Neural crest cell (in vitro differentiated cells): ENCODE measurements around the gene KIRREL2. TPM values are rescaled to one million over a fixed set of nuclear protein-coding genes. Genes with fewer than 3 reads are reported as not detected.

Experiments
- DNase-seq: peaks from one replicate; pipeline ENCODE4 v3.0.0; 2021; ENCODE audit warnings: low read depth, mixed read lengths, low spot score
- H3K27ac Mint-ChIP-seq: one replicate; pipeline ENCODE4 v1.8.0; 2021; ENCODE audit warnings: mild to moderate bottlenecking, mixed read lengths; ENCODE audit not compliant: unreplicated experiment
- H3K27me3 Mint-ChIP-seq: 2 replicates; pipeline ENCODE4 v1.8.0; 2021; ENCODE audit warnings: low read depth, mild to moderate bottlenecking, mixed read lengths
- H3K36me3 Mint-ChIP-seq: 2 replicates; pipeline ENCODE4 v1.8.0; 2021; ENCODE audit warnings: low read depth, mild to moderate bottlenecking, mixed read lengths
- H3K4me1 Mint-ChIP-seq: 2 replicates; pipeline ENCODE4 v1.8.0; 2021; ENCODE audit warnings: mixed read lengths
- H3K4me3 Mint-ChIP-seq: one replicate; pipeline ENCODE4 v1.8.0; 2021; ENCODE audit warnings: mild to moderate bottlenecking, mixed read lengths
- H3K9me3 Mint-ChIP-seq: 2 replicates; pipeline ENCODE4 v1.8.0; 2021; ENCODE audit warnings: mixed read lengths
- total RNA-seq: library from RNA; stranded (reverse); gene quantifications from 2 replicates; pipeline ENCODE4 v1.2.1, GENCODE V29; 2021
- TF ChIP-seq, protein P1 (sequence below): fragments of 200-600 bp; sonication (generic); conservative IDR thresholded peaks from 2 replicates; pipeline ENCODE4 v1.5.0; 2021; ENCODE audit warnings: antibody characterized with exemption, mild to moderate bottlenecking

KIRREL2 gene
- total RNA-seq, 1 donor from 2014 or later = 4.5 TPM

DNA sequence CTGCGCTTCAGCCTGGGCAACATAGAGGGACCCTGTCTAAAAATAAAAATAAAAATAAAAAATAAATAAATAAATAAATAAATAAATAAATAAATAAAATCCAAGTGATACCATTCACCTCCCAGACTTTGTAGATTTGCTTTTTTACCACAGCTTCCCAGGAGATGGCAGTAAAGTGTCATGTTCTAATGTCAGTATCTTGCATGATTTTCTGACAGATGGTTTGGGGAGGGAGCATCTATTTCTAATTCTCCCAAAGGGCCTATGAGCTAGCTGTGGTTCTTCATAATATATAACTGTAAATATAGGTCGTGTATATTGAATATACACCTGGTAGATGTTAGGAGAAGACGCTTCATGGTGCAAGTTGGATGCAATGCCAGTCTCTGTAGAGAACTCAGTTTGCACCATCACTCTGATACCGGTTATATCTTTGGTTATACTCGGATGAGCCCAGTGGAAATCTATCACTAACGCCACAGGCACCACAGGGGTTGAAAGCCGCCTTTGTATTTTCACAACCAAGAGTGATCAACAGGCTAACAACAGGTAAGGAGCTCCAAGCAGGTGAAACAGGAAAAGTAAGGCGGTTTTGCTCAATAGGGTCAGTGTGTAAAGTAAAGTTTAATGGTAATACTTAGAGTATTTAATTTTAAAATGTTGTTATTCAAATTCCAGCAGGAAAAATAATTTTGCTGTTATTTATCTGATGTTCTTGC lies 25.6 kb downstream of the KIRREL2 start:
- Mint-ChIP-seq H3K27ac (no peak overlapping the region), H3K9me3 (no peaks in the 10 kb centered on the region), H3K27me3 (peaks cover 9% of the 10 kb centered on the region), H3K4me3 (no peak overlapping the region), H3K36me3 (no peaks in the 10 kb centered on the region), H3K4me1 (peaks cover 7% of the 10 kb centered on the region)
- no peak for DNase-seq
- TF ChIP-seq, protein P1, sequence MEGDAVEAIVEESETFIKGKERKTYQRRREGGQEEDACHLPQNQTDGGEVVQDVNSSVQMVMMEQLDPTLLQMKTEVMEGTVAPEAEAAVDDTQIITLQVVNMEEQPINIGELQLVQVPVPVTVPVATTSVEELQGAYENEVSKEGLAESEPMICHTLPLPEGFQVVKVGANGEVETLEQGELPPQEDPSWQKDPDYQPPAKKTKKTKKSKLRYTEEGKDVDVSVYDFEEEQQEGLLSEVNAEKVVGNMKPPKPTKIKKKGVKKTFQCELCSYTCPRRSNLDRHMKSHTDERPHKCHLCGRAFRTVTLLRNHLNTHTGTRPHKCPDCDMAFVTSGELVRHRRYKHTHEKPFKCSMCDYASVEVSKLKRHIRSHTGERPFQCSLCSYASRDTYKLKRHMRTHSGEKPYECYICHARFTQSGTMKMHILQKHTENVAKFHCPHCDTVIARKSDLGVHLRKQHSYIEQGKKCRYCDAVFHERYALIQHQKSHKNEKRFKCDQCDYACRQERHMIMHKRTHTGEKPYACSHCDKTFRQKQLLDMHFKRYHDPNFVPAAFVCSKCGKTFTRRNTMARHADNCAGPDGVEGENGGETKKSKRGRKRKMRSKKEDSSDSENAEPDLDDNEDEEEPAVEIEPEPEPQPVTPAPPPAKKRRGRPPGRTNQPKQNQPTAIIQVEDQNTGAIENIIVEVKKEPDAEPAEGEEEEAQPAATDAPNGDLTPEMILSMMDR = peak; percentile 64

DNA sequence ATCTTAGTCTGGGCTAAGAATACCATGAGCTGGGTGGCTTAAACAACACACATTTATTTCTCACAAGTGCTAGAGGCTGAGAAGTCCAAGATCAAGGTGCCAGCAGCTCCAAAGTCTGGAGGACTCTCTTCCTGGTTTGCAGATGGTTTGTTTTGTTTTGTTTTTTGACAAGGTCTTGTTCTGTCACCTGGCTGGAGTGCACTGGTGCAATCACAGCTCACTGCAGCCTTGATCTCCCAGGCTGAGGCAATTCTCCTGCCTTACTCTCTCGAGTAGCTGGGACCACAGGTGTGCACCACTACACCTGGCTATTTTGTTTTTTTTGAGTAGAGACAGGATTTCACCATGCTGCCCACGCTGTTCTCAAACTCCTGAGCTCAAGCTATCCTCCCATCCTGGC lies 27.2 kb downstream of the KIRREL2 start:
- H3K4me1 Mint-ChIP-seq = peaks cover 7% of the 10 kb centered on the region
- TF ChIP-seq, protein P1 = no peak
- H3K36me3 Mint-ChIP-seq = peaks cover 2% of the 10 kb centered on the region
- no peak overlapping the region for H3K27ac Mint-ChIP-seq
- DNase-seq = no peak
- no peaks in the 10 kb centered on the region for H3K9me3 Mint-ChIP-seq
- peaks cover 9% of the 10 kb centered on the region for H3K27me3 Mint-ChIP-seq
- no peak overlapping the region for H3K4me3 Mint-ChIP-seq

DNA sequence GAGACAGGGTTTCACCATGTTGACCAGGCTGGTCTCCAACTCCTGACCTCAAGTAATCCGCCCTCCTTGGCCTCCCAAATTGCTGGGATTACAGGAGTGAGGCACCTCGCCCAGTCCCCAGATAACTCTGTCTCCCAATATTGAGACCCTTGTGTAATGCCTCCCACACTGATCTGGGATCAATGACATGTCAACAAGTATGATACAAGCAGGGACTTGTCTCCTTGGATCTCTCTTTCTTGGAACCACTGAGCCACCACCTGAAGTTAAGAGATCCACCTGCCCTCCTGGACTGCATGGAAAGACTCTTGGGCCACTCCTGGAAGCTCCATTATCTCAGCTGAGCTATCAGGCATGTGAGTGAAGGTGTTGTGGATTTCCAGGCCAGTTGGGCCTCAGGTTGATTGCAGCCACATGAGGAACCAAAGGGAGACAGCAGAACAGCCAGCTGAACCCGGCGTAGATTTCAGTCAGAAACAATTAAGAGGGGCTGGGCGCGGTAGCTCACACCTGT lies 28.6 kb downstream of the KIRREL2 start:
- Mint-ChIP-seq H3K9me3 (no peaks in the 10 kb centered on the region), H3K4me1 (no peaks in the 10 kb centered on the region), H3K27me3 (peaks cover 9% of the 10 kb centered on the region), H3K27ac (no peak overlapping the region), H3K36me3 (peaks cover 6% of the 10 kb centered on the region), H3K4me3 (no peak overlapping the region)
- TF ChIP-seq, protein P1 = no peak
- DNase-seq = no peak

GRCh38 chr19:35885904-35886303 lies 29.2 kb downstream of the KIRREL2 start:
- Mint-ChIP-seq H3K36me3 (peaks cover 6% of the 10 kb centered on the region), H3K9me3 (no peaks in the 10 kb centered on the region), H3K27ac (no peak overlapping the region), H3K4me1 (no peaks in the 10 kb centered on the region), H3K4me3 (no peak overlapping the region), H3K27me3 (peaks cover 9% of the 10 kb centered on the region)
- no peak for DNase-seq
- TF ChIP-seq, protein P1 = no peak

- H3K4me1 Mint-ChIP-seq = no peaks in the 10 kb centered on the region
- peaks cover 8% of the 10 kb centered on the region for H3K27me3 Mint-ChIP-seq
- H3K27ac Mint-ChIP-seq = no peak overlapping the region
- no peak overlapping the region for H3K4me3 Mint-ChIP-seq
- TF ChIP-seq, protein P1 = no peak
- peaks cover 6% of the 10 kb centered on the region for H3K36me3 Mint-ChIP-seq
- H3K9me3 Mint-ChIP-seq = no peaks in the 10 kb centered on the region
- no peak for DNase-seq
Measured at GRCh38 chr19:35887197-35887596, 30.5 kb downstream of the KIRREL2 start.
